DND-41 (cell line): ENCODE measurements around the gene KLF18.

Source experiments
- ATAC-seq: fragments of 200-7000 bp; cut with Tn5 transposase; 3 replicates; pipeline ENCODE4 v1.9.1; 2021; ENCODE audit warnings: low read depth; ENCODE audit not compliant: insufficient read depth
- DNase-seq: peaks from one replicate; pipeline ENCODE4 v3.0.0-alpha.2; 2020
- H2AFZ ChIP-seq: 2 replicates; pipeline ENCODE4 v1.6.0; 2012; ENCODE audit warnings: low read depth, low read length
- H3K27ac ChIP-seq: 2 replicates; pipeline ENCODE4 v1.5.1; 2012; ENCODE audit warnings: low read length, inconsistent platforms
- H3K27me3 ChIP-seq: fragments of 200-600 bp; sonication (generic); 2 replicates; pipeline ENCODE4 v1.6.0; 2012; ENCODE audit warnings: low read length, mild to moderate bottlenecking, inconsistent platforms; ENCODE audit not compliant: insufficient read depth, poor library complexity
- H3K36me3 ChIP-seq: 2 replicates; pipeline ENCODE4 v1.5.1; 2012; ENCODE audit warnings: low read length, inconsistent platforms; ENCODE audit not compliant: insufficient read depth
- H3K4me1 ChIP-seq: 2 replicates; pipeline ENCODE4 v1.5.1; 2012; ENCODE audit warnings: mild to moderate bottlenecking, low read length; ENCODE audit not compliant: insufficient read depth
- H3K4me2 ChIP-seq: 2 replicates; pipeline ENCODE4 v1.6.0; 2012; ENCODE audit warnings: mild to moderate bottlenecking, moderate library complexity, low read length, inconsistent platforms; ENCODE audit not compliant: insufficient read depth
- H3K4me3 ChIP-seq, 2 experiments: fragments of 200-600 bp in 1 of 2; shearing (Covaris generic) in 1 of 2; 2 replicates each; pipeline ENCODE4 v1.5.1; 2012 to 2016; ENCODE audit warnings: inconsistent platforms in 2 of 2, low read length in 2 of 2, mild to moderate bottlenecking in 2 of 2, low read depth in 1 of 2, moderate library complexity in 1 of 2
- H3K79me2 ChIP-seq: 2 replicates; pipeline ENCODE4 v1.6.0; 2012; ENCODE audit warnings: low read length, inconsistent platforms; ENCODE audit not compliant: insufficient read depth
- H3K9ac ChIP-seq: 2 replicates; pipeline ENCODE4 v1.6.0; 2012; ENCODE audit warnings: low read depth, mild to moderate bottlenecking, inconsistent platforms, low read length, moderate library complexity
- H3K9me3 ChIP-seq: 2 replicates; pipeline ENCODE4 v1.5.1; 2012; ENCODE audit warnings: low read length, moderate library complexity, mild to moderate bottlenecking, inconsistent platforms; ENCODE audit not compliant: insufficient read depth, severe bottlenecking
- H4K20me1 ChIP-seq: 2 replicates; pipeline ENCODE4 v1.6.0; 2012; ENCODE audit warnings: low read length; ENCODE audit not compliant: insufficient read depth
- EZH2 ChIP-seq: IDR thresholded peaks from 3 replicates; pipeline ENCODE4 v1.6.1; 2012; ENCODE audit warnings: borderline replicate concordance, low read depth, mild to moderate bottlenecking, moderate library complexity, low read length, inconsistent platforms; ENCODE audit not compliant: severe bottlenecking
- TF ChIP-seq, protein P1 (sequence below): IDR thresholded peaks from 2 replicates; pipeline ENCODE4 v1.5.1; 2012; ENCODE audit warnings: borderline replicate concordance, low read length, moderate library complexity, mild to moderate bottlenecking; ENCODE audit not compliant: poor library complexity, severe bottlenecking; ENCODE audit errors: extremely low read depth

The KLF18 gene

DNA sequence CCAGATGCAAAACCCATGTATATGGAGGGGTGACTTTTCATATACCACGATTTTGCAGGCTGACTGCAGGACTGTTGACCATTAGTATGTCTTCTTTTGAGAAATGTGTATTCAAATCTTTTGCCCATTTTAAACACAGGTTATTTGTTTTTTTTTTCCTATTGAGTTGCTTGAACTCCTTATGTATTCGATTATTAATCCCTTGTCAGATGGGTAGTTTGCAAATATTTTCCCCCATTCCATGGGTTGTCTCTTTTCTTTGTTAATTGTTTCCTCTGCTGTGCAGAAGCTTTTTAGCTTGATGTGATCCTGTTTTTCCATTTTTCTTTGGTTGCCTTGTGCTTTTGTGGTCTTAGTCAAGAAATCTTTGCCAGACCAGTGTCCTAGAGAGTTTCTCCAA, 47.4 kb downstream of the KLF18 start:
- H3K4me2 ChIP-seq = no peak overlapping the region
- peaks cover 1% of the 10 kb centered on the region for H3K27me3 ChIP-seq
- DNase-seq = no peak
- no peak overlapping the region for H2AFZ ChIP-seq
- no peak overlapping the region for H3K27ac ChIP-seq
- H3K36me3 ChIP-seq = no peaks in the 10 kb centered on the region
- H3K4me3 ChIP-seq = no peak overlapping the region
- H3K9me3 ChIP-seq = no peaks in the 10 kb centered on the region
- no peak for TF ChIP-seq EZH2
- TF ChIP-seq, protein P1, sequence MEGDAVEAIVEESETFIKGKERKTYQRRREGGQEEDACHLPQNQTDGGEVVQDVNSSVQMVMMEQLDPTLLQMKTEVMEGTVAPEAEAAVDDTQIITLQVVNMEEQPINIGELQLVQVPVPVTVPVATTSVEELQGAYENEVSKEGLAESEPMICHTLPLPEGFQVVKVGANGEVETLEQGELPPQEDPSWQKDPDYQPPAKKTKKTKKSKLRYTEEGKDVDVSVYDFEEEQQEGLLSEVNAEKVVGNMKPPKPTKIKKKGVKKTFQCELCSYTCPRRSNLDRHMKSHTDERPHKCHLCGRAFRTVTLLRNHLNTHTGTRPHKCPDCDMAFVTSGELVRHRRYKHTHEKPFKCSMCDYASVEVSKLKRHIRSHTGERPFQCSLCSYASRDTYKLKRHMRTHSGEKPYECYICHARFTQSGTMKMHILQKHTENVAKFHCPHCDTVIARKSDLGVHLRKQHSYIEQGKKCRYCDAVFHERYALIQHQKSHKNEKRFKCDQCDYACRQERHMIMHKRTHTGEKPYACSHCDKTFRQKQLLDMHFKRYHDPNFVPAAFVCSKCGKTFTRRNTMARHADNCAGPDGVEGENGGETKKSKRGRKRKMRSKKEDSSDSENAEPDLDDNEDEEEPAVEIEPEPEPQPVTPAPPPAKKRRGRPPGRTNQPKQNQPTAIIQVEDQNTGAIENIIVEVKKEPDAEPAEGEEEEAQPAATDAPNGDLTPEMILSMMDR = no peak
- no peaks in the 10 kb centered on the region for H3K4me1 ChIP-seq
- no peaks in the 10 kb centered on the region for H3K79me2 ChIP-seq
- no peak for ATAC-seq
- H3K9ac ChIP-seq = no peak overlapping the region
- H4K20me1 ChIP-seq = no peaks in the 10 kb centered on the region

DNA sequence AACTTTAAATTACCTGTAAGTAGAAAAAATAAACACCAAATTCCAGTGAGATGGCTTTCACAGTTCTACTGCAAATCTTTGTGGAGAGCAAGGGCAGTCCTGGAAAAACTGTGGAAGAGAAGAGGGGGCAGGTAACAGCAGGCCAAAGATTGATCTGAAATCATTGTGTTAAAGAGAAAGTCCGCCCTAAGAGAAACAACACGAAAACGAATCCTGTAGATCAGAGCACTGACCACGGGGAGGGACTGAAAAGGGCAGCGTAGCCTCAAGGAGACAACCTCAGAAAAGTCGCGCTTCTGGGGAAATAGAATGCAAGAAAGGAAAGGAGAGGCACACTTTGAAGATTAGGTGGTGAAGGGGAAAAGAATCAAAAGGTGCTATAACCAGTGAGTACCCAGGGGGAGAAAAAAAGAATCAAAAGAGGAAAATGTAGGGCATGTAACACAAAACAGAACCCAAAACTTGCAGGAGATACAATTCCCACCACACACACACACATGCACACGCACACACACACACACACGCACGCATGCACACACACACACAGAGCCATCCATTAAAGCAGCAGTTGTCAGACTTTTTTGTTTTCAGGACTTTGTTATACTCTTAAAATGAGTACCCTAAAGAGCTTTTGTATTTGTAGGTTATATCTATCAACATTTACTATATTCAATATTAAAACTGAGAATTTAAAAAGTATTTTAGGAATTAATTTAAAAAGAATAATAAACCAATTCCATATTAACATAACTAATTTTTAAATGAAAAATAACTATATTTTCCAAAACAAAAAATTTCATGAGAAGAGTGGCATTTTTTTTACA, 50.8 kb downstream of the KLF18 start:
- Histone ChIP-seq H3K9ac (no peak overlapping the region), H3K4me1 (no peaks in the 10 kb centered on the region), H2AFZ (no peak overlapping the region), H3K79me2 (no peaks in the 10 kb centered on the region), H3K27ac (no peak overlapping the region), H3K27me3 (peaks cover 9% of the 10 kb centered on the region), H3K4me2 (no peak overlapping the region), H3K36me3 (no peaks in the 10 kb centered on the region), H4K20me1 (no peaks in the 10 kb centered on the region), H3K4me3 (no peak overlapping the region), H3K9me3 (no peaks in the 10 kb centered on the region)
- DNase-seq = no peak
- TF ChIP-seq EZH2 = no peak
- TF ChIP-seq, protein P1 = no peak
- ATAC-seq = no peak

DNA sequence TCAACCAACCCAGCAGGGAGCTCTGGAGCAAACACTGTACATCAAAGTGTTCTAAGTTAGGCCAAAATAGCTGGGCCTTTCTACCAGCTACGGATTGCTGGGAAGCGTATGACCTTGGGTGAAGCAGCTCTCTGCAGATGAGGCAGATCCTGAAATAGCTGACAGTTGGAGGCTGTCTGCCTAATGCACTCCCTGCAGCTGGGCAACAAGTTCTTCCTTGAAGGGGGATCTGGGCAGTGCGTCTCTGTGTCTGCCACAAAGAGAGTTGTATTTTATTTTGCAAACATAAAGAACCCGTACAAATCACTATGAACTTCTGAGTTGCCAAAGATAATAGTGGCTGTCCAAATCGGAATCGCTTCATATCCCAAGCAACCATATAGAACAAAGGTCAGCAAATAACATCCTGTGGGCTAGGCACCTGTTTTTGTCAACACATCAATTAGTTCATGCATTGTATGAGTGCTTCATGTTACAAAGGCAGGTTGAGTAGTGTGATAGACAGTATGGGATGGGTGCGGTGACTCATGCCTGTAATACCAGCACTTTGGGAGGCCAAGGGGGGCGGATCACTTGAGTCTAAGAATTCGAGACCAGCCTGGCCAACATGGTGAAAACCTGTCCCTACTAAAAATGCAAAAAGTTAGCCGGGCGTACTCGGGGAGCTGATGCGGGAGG, 51.9 kb downstream of the KLF18 start:
- H4K20me1 ChIP-seq = no peaks in the 10 kb centered on the region
- no peak overlapping the region for H3K27ac ChIP-seq
- H3K4me1 ChIP-seq = no peaks in the 10 kb centered on the region
- DNase-seq (no peak), ATAC-seq (no peak)
- no peak overlapping the region for H3K4me3 ChIP-seq
- no peak for TF ChIP-seq EZH2
- TF ChIP-seq, protein P1 = no peak
- H3K27me3 ChIP-seq = peaks cover 9% of the 10 kb centered on the region
- H3K4me2 ChIP-seq = no peak overlapping the region
- H2AFZ ChIP-seq = no peak overlapping the region
- H3K9me3 ChIP-seq = no peaks in the 10 kb centered on the region
- H3K79me2 ChIP-seq = no peaks in the 10 kb centered on the region
- no peaks in the 10 kb centered on the region for H3K36me3 ChIP-seq
- no peak overlapping the region for H3K9ac ChIP-seq
